Endothelial cell of umbilical vein (primary cell): ENCODE data around the gene GAL3ST1. TPM values are rescaled to one million over a fixed set of nuclear protein-coding genes. Genes with fewer than 3 reads are reported as not detected.

Experiments used
- BruUV-seq: library from RNA; stranded (reverse); fragments of 400-500 nt; replicated peaks from 2 replicates; lab custom pipeline; 2021; lab: Mats Ljungman, UMichigan
- CTCF ChIA-PET: fragments of 300-600, 350-600 bp; sonication (Branson Sonifier 250); formaldehyde crosslinking; loops from one replicate; lab custom pipeline; 2021; ENCODE audit warnings: antibody characterized with exemption, inconsistent platforms; lab: Charles Lee
- POLR2A ChIA-PET: fragments of 300-600, 350-600 bp; sonication (Branson Sonifier 250); formaldehyde crosslinking; loops from one replicate; lab custom pipeline; 2021; ENCODE audit warnings: antibody characterized with exemption, inconsistent platforms; lab: Charles Lee
- DNase-seq: peaks from one replicate; pipeline ENCODE4 v3.0.0-alpha.2; 2011; ENCODE audit warnings: low read depth, low spot score
- FAIRE-seq: peaks from 2 replicates; lab custom pipeline; 2011; peaks lifted over from hg19 to GRCh38; lab: Jason Lieb, UNC
- H2AFZ ChIP-seq: 2 replicates; pipeline ENCODE4 v1.6.0; 2012; ENCODE audit warnings: low read depth, low read length, control low read depth, inconsistent platforms
- H3K27ac ChIP-seq: 2 replicates; pipeline ENCODE4 v1.5.1; 2011; ENCODE audit warnings: low read depth, mild to moderate bottlenecking, control low read depth, low read length, moderate library complexity; ENCODE audit not compliant: insufficient read depth
- H3K27me3 ChIP-seq, 2 experiments: 2 replicates each; pipeline versions ENCODE4 v1.6.0 to v1.6.1; 2011; ENCODE audit warnings: low read length in 2 of 2, mixed read lengths in 1 of 2; ENCODE audit not compliant: control insufficient read depth in 2 of 2, insufficient read depth in 2 of 2
- H3K36me3 ChIP-seq, 2 experiments: 2 replicates in 1 of 2; 3 replicates in 1 of 2; pipeline ENCODE4 v1.5.1; 2011; ENCODE audit warnings: low read length in 2 of 2, mild to moderate bottlenecking in 1 of 2, moderate library complexity in 1 of 2; ENCODE audit not compliant: control insufficient read depth in 2 of 2, insufficient read depth in 2 of 2; ENCODE audit errors: extremely low read depth in 1 of 2
- H3K4me1 ChIP-seq: 3 replicates; pipeline ENCODE4 v1.5.1; 2011; ENCODE audit warnings: mild to moderate bottlenecking, low read length; ENCODE audit not compliant: control insufficient read depth, insufficient read depth; ENCODE audit errors: extremely low read depth
- H3K4me2 ChIP-seq: 2 replicates; pipeline ENCODE4 v1.6.1; 2011; ENCODE audit warnings: low read length, control low read depth, mixed read lengths; ENCODE audit not compliant: insufficient read depth
- H3K4me3 ChIP-seq, 3 experiments: fragments of 200-600 bp in 1 of 3; sonication (generic), shearing (Covaris generic) in 1 of 3; replicated peaks in 1 of 3; 2 replicates each; pipeline ENCODE4 v1.5.1; 2011 to 2016; ENCODE audit warnings: control low read depth in 3 of 3, low read length in 3 of 3, mild to moderate bottlenecking in 2 of 3, inconsistent platforms in 1 of 3, low read depth in 1 of 3, moderate library complexity in 1 of 3; ENCODE audit not compliant: insufficient read depth in 1 of 3
- H3K79me2 ChIP-seq: 2 replicates; pipeline ENCODE4 v1.6.0; 2012; ENCODE audit warnings: low read length, inconsistent platforms; ENCODE audit not compliant: control insufficient read depth, insufficient read depth
- H3K9ac ChIP-seq: replicated peaks from 2 replicates; pipeline ENCODE3; 2011; ENCODE audit warnings: low read length, control low read depth; ENCODE audit not compliant: insufficient read depth; ENCODE audit errors: extremely low read depth
- H3K9me1 ChIP-seq: replicated peaks from 3 replicates; pipeline ENCODE4 v1.6.0; 2011; ENCODE audit warnings: mild to moderate bottlenecking, low read length; ENCODE audit not compliant: control insufficient read depth, insufficient read depth; ENCODE audit errors: extremely low read depth
- H3K9me3 ChIP-seq: replicated peaks from 2 replicates; pipeline ENCODE4 v1.5.1; 2012; ENCODE audit warnings: low read length, inconsistent platforms; ENCODE audit not compliant: control insufficient read depth, insufficient read depth
- H4K20me1 ChIP-seq: replicated peaks from 2 replicates; pipeline ENCODE3; 2011; ENCODE audit warnings: mild to moderate bottlenecking, low read length; ENCODE audit not compliant: control insufficient read depth, insufficient read depth; ENCODE audit errors: extremely low read depth
- CTCF ChIP-seq, 2 donors: IDR thresholded peaks; 1 replicate in 1 of 2; 2 replicates in 1 of 2; pipeline ENCODE4 v1.5.1; 2011; ENCODE audit warnings: low read length in 2 of 2, mild to moderate bottlenecking in 2 of 2, moderate library complexity in 2 of 2, control low read depth in 1 of 2, inconsistent platforms in 1 of 2, low read depth in 1 of 2; ENCODE audit not compliant: insufficient read depth in 1 of 2; ENCODE audit errors: extremely low read depth in 1 of 2
- EZH2 ChIP-seq: IDR thresholded peaks from 2 replicates; pipeline ENCODE4 v1.6.1; 2012; ENCODE audit warnings: borderline replicate concordance, low read depth, mild to moderate bottlenecking, moderate library complexity, low read length, inconsistent platforms; ENCODE audit not compliant: severe bottlenecking
- FOS ChIP-seq: IDR thresholded peaks from 2 replicates; pipeline ENCODE4 v1.6.1; 2011; ENCODE audit warnings: mild to moderate bottlenecking, low read length, moderate library complexity, borderline replicate concordance; ENCODE audit not compliant: insufficient read depth
- GATA2 ChIP-seq: IDR thresholded peaks from 2 replicates; pipeline ENCODE4 v1.7.0; 2011; ENCODE audit warnings: low read depth, mild to moderate bottlenecking, moderate library complexity, mixed read lengths, low read length; ENCODE audit not compliant: insufficient read length, insufficient read depth
- JUN ChIP-seq: IDR thresholded peaks from 2 replicates; pipeline ENCODE4 v1.6.1; 2011; ENCODE audit warnings: borderline replicate concordance, low read depth; ENCODE audit not compliant: insufficient read length, insufficient read depth
- MAX ChIP-seq: IDR thresholded peaks from 2 replicates; pipeline ENCODE4 v1.6.1; 2011; ENCODE audit not compliant: insufficient read depth, insufficient read length
- MYC ChIP-seq: IDR thresholded peaks from one replicate; pipeline ENCODE4 v1.6.1; 2011; ENCODE audit warnings: mild to moderate bottlenecking, low read depth, low read length
- POLR2A ChIP-seq: IDR thresholded peaks from 2 replicates; pipeline ENCODE4 v1.6.1; 2012; ENCODE audit warnings: low read depth, mild to moderate bottlenecking, control low read depth, low read length
- POLR2AphosphoS5 ChIP-seq: IDR thresholded peaks from 2 replicates; pipeline ENCODE4 v1.6.1; 2012; ENCODE audit warnings: low read depth, mild to moderate bottlenecking, control low read depth, low read length, moderate library complexity; ENCODE audit not compliant: insufficient read depth
- dilution Hi-C: fragments of 300-500 bp; cut with MboI; formaldehyde crosslinking; loops from one replicate; pipeline ENCODE4 v1.15.0; 2019; ENCODE audit warnings: low sequenced_read_pairs; ENCODE audit not compliant: extremely low pct_ligation_motif_present
- intact Hi-C: fragments of 100-400 bp; cut with micrococcal nuclease; formaldehyde crosslinking; loops from one replicate; pipeline ENCODE4 v1.10.0; 2022
- polyA plus RNA-seq, 4 experiments: library from polyadenylated mRNA; depleted of rRNA in 3 of 4; stranded (reverse) in 3 of 4; unstranded in 1 of 4; fragments of >200 nt; gene quantifications; 2 replicates each; pipeline versions ENCODE4 v1.2.1 to v1.2.3, GENCODE V29; 2011 to 2012; ENCODE audit warnings: missing spikeins in 1 of 4
- total RNA-seq: library from RNA; stranded (reverse); gene quantifications from 2 replicates; pipeline ENCODE4 v1.2.3, GENCODE V29; 2021

The GAL3ST1 gene
- total and polyA plus RNA-seq, 2 donors (not counting 3 experiments of a cell fraction or from before 2014, with no cell fraction given), result not detected

- ChIA-PET POLR2A (no interaction called here), CTCF (no interaction called here)
- no peaks in the 10 kb centered on the region for H4K20me1 ChIP-seq
- H3K36me3 ChIP-seq, result no peaks in the 10 kb centered on the region
- intact Hi-C loops, result no loop called here
- no peaks in the 10 kb centered on the region for H3K79me2 ChIP-seq
- no peaks in the 10 kb centered on the region for H3K9me1 ChIP-seq
- H2AFZ ChIP-seq, result no peak overlapping the region
- H3K27ac ChIP-seq, result no peak overlapping the region
- peaks cover 14 to 15% of the 10 kb centered on the region in 2 experiments for H3K27me3 ChIP-seq
- no TSS peak for BruUV-seq
- no peak overlapping the region for H3K9ac ChIP-seq
- H3K4me3 ChIP-seq, result no peak overlapping the region
- H3K9me3 ChIP-seq, result no peaks in the 10 kb centered on the region
- dilution Hi-C loops, result no loop called here
- H3K4me2 ChIP-seq, result no peak overlapping the region
- TF ChIP-seq MAX (no peak), GATA2 (no peak), EZH2 (no peak), CTCF (IDR thresholded peaks at IDR 0.05; ENCODE audit: extremely low read depth in 1 of 2, insufficient read depth in 1 of 2, low read depth in 1 of 2, low read length in 2 of 2) (no peak)
- FAIRE-seq (no peak), DNase-seq (no peak)
- no peaks in the 10 kb centered on the region for H3K4me1 ChIP-seq
Observed at GRCh38 chr22:30539368-30539767, 35.1 kb downstream of the GAL3ST1 start.

GRCh38 chr22:30538280-30538679, 36.2 kb downstream of the GAL3ST1 start:
- intact Hi-C loops (no loop called here), dilution Hi-C loops (no loop called here)
- H3K9me1 ChIP-seq, result no peaks in the 10 kb centered on the region
- ChIA-PET POLR2A (no interaction called here), CTCF (interaction anchor here (1.4 kb wide), 1 partner anchor 12 kb away, joined by 3 read pairs; no protein-coding TSS in a partner anchor)
- BruUV-seq, result no TSS peak
- DNase-seq, result no peak
- no peaks in the 10 kb centered on the region for H4K20me1 ChIP-seq
- H3K36me3 ChIP-seq, result no peaks in the 10 kb centered on the region
- H2AFZ ChIP-seq, result no peak overlapping the region
- H3K4me1 ChIP-seq, result no peaks in the 10 kb centered on the region
- no peak overlapping the region for H3K4me3 ChIP-seq
- H3K79me2 ChIP-seq, result no peaks in the 10 kb centered on the region
- H3K27me3 ChIP-seq, result peaks cover 11 to 12% of the 10 kb centered on the region in 2 experiments
- no peak overlapping the region for H3K27ac ChIP-seq
- no peak for TF ChIP-seq MYC
- no peak for TF ChIP-seq FOS
- no peak for TF ChIP-seq POLR2AphosphoS5
- no peak for TF ChIP-seq CTCF (IDR thresholded peaks at IDR 0.05; ENCODE audit: extremely low read depth in 1 of 2, insufficient read depth in 1 of 2, low read depth in 1 of 2, low read length in 2 of 2)
- no peak for TF ChIP-seq MAX
- TF ChIP-seq JUN, result no peak
- no peak for TF ChIP-seq POLR2A
- no peak for TF ChIP-seq EZH2
- no peak for TF ChIP-seq GATA2
- H3K9me3 ChIP-seq, result no peaks in the 10 kb centered on the region
- no peak overlapping the region for H3K9ac ChIP-seq
- FAIRE-seq, result no peak
- H3K4me2 ChIP-seq, result no peak overlapping the region
